Measurements from ENCODE around the gene MOB3B. TPM values are rescaled to one million over a fixed set of nuclear protein-coding genes. Genes with fewer than 3 reads are reported as not detected.

MOB3B gene
- total RNA-seq, 2 experiments from 2014 or later: 1.3 TPM

Other genes with a start within 250 kb of the MOB3B start
- not detected for gene EQTN, start 232.7 kb downstream of the MOB3B start, total RNA-seq
- not detected for gene IFNK, start 5.5 kb downstream of the MOB3B start, total RNA-seq
- 1 to 10 TPM; 7.7 to 9.4 TPM for gene C9orf72, start 43.7 kb upstream of the MOB3B start, total RNA-seq

Measured in activated naive CD8-positive, alpha-beta T cell treated with anti-CD3 and anti-CD28 coated beads for 36 hours (primary cell).